MG63 (cell line): ENCODE measurements around the gene DHRS4. TPM values are rescaled to one million over a fixed set of nuclear protein-coding genes. Genes with fewer than 3 reads are reported as not detected.

Experiments used
- DNase-seq: peaks from one replicate; pipeline ENCODE4 v3.0.0-alpha.2; 2020
- H3K27me3 ChIP-seq: fragments of 250-450 bp; sonication (Bioruptor Pico); 2 replicates; pipeline ENCODE4 v1.5.1; 2020; ENCODE audit warnings: mild to moderate bottlenecking, moderate library complexity
- H3K36me3 ChIP-seq: fragments of 250-450 bp; sonication (Bioruptor Pico); 2 replicates; pipeline ENCODE4 v1.5.1; 2020; ENCODE audit warnings: mild to moderate bottlenecking, moderate library complexity
- H3K4me3 ChIP-seq: fragments of 250-450 bp; sonication (Bioruptor Pico); 2 replicates; pipeline ENCODE4 v1.5.1; 2020; ENCODE audit warnings: mild to moderate bottlenecking, moderate library complexity
- H3K9me3 ChIP-seq: fragments of 250-450 bp; sonication (Bioruptor Pico); 2 replicates; pipeline ENCODE4 v1.5.1; 2020; ENCODE audit warnings: mild to moderate bottlenecking, moderate library complexity
- total RNA-seq: library from RNA; depleted of rRNA; stranded (reverse); fragments of >200 nt; shearing (Covaris generic); gene quantifications from 2 replicates; pipeline ENCODE4 v1.2.3, GENCODE V29; 2014; ENCODE audit warnings: low replicate concordance; rRNA removed

Gene DHRS4
- 32.4 and 35.9 TPM in 2 replicates for total RNA-seq

DNA sequence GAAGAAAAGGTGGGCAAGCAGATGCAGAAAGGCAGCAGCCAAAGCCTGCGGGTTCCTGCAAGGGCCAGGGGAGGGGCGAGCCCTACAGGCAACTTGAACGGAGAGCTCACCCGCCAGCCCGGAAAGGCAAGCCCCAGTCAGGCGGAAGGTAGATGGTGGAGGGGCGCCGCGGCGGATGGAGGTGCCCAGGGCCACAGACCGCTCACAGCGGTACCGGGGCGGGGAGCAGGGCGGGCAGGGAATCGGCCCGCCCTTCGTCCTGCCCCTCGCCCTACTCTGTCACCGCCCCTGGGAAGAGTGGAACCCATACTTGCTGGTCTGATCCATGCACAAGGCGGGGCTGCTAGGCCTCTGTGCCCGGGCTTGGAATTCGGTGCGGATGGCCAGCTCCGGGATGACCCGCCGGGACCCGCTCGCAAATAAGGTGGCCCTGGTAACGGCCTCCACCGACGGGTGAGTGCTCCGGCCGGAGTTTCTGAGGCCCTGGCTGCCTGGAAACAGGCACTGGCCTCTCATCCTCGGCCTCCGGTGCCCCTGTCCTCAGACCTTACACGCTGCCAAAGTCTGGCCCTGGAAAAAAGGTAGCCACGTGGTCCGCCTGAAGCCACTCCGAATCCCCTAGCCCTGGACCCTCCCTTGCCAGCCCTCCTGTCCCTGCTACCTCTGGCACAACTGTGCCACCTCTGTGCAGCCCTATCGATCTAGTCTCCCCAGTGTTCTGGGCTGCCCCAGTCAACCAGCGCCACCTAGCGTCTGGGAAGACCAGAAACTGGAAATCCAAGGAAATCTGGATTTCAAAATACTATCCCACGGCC lies at the start of gene DHRS4:
Gene DHRS4 (plus strand): TSS at position 307 of the 815 bp plus-strand sequence. CDS start 19 bp downstream, at position 326.
- Histone ChIP-seq H3K4me3 (peak within 1 kb of the TSS; percentile 76), H3K27me3 (no peaks in the 10 kb centered on the region), H3K9me3 (no peaks in the 10 kb centered on the region), H3K36me3 (no peaks in the 10 kb centered on the region)
- peak; percentile 80 for DNase-seq

DNA sequence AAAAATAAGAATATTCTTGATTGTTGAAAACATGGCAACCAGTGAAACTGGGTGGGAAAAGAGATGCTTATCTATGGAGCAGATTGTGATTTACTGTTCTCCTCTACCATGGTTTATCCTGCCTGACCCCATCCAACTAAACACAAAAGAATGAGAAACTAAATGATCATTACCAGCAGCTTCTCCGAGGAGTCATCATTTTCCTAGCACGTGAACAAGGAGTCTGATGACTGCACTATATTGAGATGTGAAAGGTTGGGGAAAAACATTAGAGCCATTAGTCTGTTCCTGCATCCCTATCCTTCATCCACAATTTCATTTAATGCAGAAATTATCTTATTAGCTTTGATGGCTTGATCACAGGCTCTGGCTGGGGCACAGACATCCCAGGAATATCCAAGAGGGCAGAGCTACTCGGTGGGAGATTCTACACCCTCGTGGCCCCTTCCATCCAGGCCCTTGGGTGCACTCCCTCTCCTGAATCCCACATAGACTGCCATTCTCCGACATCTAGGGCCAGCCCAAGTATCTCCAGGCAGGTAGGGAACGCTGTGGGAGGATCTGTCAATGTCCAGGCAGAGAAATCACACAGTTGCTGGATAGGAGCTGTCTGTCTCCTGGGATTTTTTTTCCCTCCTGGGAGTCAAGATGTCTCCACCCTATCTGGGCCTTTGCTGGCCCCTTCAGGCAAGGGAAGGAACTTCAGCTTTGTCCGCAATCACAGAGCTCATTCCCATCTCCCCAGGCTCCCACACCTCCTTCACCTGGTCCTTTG lies 43.3 kb upstream of the DHRS4 start:
- H3K36me3 ChIP-seq: no peaks in the 10 kb centered on the region
- H3K27me3 ChIP-seq: no peaks in the 10 kb centered on the region
- no peaks in the 10 kb centered on the region for H3K9me3 ChIP-seq
- H3K4me3 ChIP-seq: no peak overlapping the region
- peak; percentile 13 for DNase-seq

DNA sequence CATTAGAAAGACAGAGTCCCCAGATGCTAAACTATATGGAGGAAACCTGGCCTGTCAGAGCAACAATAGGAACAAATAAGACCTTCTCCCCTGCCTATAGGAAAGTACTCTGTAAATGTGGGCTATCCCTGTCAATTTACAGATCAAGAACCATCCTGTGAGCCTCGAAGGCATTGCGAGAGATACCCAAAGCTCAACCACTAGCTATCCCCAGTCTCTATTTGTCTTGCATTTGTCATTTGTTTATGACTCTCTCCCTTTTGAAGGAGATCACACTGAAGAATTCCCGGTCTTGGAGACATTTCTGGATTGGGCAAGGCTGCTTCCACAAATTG lies 42.7 kb upstream of the DHRS4 start:
- Histone ChIP-seq H3K36me3 (no peaks in the 10 kb centered on the region), H3K27me3 (no peaks in the 10 kb centered on the region), H3K4me3 (no peak overlapping the region), H3K9me3 (no peaks in the 10 kb centered on the region)
- DNase-seq: no peak

DNA sequence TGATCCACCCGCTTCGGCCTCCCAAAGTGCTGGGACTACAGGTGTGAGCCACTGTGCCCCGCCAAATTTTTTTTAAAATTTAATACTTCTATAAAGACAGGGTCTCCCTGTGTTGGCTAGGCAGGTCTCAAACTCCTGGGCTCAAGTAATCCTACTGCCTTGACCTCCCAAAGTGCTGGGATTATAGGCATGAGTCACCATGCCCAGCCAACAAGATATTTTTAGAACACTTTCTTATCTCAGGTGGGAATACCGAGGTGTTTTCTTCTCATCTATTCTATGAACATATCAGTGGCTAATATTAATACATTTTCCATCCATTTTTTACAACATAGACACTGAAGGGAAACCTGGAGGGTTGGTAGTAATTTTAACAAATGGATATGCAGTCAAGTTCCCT lies 38.0 kb upstream of the DHRS4 start:
- no peaks in the 10 kb centered on the region for H3K9me3 ChIP-seq
- H3K4me3 ChIP-seq: no peak overlapping the region
- no peaks in the 10 kb centered on the region for H3K36me3 ChIP-seq
- no peak for DNase-seq
- H3K27me3 ChIP-seq: no peaks in the 10 kb centered on the region

DNA sequence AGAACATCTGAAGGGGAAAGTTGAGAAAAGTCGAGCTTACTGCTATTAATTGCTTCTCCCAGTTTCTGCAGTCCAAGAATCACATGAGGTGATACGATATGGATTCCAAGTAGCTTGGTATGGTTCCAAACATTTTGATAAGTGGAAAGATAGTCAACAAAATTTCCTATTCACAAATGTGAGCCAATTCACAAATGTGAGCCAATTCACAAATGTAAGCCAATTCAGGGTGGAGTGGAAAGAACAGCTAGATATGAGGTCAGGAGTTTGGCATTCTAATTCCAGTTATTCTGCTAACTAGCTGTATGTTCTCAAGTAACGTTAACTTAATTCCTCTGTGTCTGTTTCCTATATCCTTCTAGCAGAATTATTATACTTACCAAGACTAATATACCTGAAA lies 37.6 kb upstream of the DHRS4 start:
- Histone ChIP-seq H3K36me3 (no peaks in the 10 kb centered on the region), H3K9me3 (no peaks in the 10 kb centered on the region), H3K27me3 (no peaks in the 10 kb centered on the region), H3K4me3 (no peak overlapping the region)
- DNase-seq: no peak

DNA sequence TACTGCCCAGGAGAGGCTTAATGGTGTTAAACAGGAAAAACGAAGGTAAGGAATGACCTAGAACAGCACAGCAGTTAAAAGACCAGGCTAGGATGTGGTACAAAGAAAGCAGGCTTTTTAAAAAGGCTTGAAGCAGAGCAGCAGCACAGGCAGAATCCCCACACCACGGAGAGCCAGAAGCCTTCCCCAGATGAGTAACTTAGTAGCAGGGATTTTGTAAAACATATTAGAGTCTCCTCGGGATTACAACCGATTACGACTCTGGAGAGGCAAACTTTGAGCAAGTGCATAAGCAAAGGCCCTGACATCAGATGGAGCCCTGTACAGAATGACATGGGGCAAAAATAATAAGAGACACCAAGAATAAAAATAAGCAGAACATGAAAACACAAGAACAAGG lies 37.1 kb upstream of the DHRS4 start:
- Histone ChIP-seq H3K27me3 (no peaks in the 10 kb centered on the region), H3K4me3 (no peak overlapping the region), H3K9me3 (no peaks in the 10 kb centered on the region), H3K36me3 (no peaks in the 10 kb centered on the region)
- DNase-seq: no peak

DNA sequence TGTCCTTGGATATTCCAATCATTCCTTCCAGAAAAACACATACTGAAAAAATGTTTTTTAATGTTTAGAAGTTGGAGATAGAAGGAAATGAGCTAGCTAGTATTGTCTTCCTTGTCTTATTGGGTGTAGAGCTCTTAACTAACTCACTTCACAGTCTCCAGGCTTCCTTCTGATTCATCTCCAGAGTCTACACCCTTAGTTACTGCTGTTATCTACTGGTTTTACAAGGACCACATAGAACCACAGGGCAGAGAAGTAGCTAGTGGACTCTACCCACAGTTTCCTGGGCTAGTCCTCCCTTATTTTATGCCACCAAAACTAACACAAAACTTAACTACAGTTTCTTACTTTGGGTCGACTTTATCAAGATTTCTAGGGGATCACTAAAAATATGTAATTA lies 31.0 kb upstream of the DHRS4 start:
- H3K36me3 ChIP-seq: no peaks in the 10 kb centered on the region
- no peak overlapping the region for H3K4me3 ChIP-seq
- H3K9me3 ChIP-seq: no peaks in the 10 kb centered on the region
- DNase-seq: no peak
- no peaks in the 10 kb centered on the region for H3K27me3 ChIP-seq

DNA sequence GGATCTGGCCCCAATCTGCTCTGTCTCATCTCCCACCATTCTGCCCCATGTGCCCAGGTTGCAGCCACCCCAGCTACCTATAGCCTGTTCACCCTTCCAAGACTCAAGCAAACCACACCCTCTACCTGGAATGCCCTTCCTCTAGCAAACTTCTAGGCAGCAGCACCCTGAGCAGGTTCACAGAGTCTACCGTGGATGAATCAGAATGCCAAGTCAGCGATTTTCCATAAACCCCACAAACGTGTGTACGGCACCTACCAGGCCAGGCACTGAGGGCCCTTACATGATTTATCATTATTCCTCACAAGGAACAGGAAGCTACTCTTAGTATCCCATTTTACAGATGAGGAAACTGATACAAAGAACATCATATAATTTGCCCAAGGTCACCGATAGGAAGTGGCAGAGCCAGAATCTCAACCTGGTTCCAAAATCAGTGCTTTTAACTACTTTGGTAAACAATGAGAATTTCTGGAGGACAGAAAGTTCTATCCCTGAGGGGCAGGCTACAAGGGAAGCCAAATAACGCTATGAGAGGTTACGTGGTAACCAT lies 28.0 kb upstream of the DHRS4 start:
- DNase-seq: no peak
- H3K9me3 ChIP-seq: no peaks in the 10 kb centered on the region
- no peak overlapping the region for H3K4me3 ChIP-seq
- no peaks in the 10 kb centered on the region for H3K27me3 ChIP-seq
- H3K36me3 ChIP-seq: no peaks in the 10 kb centered on the region

DNA sequence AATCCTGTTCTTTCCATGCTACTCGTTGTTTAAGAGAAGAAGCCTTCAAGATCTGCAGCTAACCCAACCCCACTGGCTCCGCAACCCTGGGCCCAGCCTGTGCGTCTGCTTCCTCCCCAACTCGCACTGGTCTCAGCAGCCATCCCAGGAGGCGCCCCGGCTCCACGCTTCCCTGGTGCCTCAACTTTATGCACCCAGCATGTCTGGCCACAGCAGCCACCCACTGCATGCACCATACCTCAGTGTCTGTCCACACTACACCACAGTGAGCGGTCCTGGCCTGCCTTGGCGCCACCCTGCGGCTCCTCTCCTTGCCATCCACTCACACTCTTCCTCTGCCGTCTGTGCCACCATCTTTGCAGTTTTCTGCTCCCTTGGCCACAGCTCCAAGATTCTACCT lies 27.0 kb upstream of the DHRS4 start:
- no peak for DNase-seq
- Histone ChIP-seq H3K27me3 (no peaks in the 10 kb centered on the region), H3K4me3 (no peak overlapping the region), H3K36me3 (no peaks in the 10 kb centered on the region), H3K9me3 (no peaks in the 10 kb centered on the region)

DNA sequence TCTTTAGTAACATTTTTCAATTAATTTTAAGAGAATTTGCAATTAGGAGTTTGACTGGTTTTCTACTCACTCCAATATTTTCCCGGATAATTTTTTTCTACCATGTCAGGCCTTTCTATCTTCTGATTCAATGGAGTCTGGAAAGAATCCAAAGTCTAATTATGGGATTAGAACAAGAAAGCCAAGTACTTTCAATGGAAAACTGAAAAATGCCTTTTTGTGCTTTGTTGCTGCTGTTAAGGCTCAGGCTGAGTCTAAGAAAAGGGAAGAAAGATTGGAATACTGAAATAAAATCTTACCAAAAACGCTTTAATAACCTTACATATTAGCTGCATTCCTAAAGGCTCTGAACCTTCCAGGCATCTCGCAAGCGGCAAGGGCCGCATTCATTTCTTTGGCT lies 24.4 kb upstream of the DHRS4 start:
- Histone ChIP-seq H3K9me3 (no peaks in the 10 kb centered on the region), H3K27me3 (no peaks in the 10 kb centered on the region)
- no peak for DNase-seq

DNA sequence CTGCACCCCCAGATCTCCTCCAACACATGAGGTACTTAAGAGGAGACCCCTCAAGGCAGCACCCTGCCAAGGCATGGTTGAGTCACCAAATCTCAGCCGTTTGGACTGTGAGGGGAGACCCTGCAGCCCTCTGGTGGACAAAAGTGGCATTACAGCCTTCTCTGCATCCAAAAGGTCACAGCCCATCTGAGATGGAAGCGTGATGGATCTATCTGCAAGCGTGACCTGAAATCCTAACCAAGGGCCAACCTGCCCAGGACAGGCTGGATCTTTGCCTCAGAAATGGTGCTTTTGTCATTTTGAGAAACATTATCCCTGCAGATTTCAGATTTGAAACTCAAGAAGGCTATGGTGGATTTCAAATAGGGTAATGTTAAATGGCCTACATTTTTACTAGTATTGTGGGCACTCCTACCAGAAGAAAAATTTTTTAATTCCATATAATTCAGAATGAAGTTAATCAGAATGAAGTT lies 23.7 kb upstream of the DHRS4 start:
- Histone ChIP-seq H3K27me3 (no peaks in the 10 kb centered on the region), H3K4me3 (no peak overlapping the region), H3K9me3 (no peaks in the 10 kb centered on the region), H3K36me3 (no peaks in the 10 kb centered on the region)
- DNase-seq: peak; percentile 64

More for the DNA sequence above, 24.4 kb upstream of the DHRS4 start:
- no peak overlapping the region for H3K4me3 ChIP-seq
- no peaks in the 10 kb centered on the region for H3K36me3 ChIP-seq

DNA sequence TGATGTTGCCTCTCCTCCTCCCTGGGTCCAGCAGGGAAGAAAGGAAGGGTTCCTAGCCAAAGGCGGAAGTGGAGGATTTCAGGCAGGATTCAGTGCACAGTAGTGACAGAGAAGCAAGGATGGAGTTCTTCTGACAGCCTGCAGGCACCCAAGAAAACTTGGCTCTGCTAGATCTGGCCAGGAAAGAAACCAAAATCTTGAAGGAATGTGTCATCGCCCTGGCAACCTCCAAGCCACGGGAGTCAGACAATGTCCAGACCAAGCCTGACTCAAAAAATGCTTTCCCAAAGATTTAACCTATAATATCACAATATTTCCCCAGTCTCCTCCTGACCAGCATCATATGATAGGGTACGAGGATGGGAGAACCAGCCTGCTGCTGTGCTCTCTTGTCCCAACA lies 22.8 kb upstream of the DHRS4 start:
- H3K9me3 ChIP-seq: no peaks in the 10 kb centered on the region
- no peaks in the 10 kb centered on the region for H3K27me3 ChIP-seq
- H3K36me3 ChIP-seq: no peaks in the 10 kb centered on the region
- H3K4me3 ChIP-seq: no peak overlapping the region
- DNase-seq: peak; percentile 70

DNA sequence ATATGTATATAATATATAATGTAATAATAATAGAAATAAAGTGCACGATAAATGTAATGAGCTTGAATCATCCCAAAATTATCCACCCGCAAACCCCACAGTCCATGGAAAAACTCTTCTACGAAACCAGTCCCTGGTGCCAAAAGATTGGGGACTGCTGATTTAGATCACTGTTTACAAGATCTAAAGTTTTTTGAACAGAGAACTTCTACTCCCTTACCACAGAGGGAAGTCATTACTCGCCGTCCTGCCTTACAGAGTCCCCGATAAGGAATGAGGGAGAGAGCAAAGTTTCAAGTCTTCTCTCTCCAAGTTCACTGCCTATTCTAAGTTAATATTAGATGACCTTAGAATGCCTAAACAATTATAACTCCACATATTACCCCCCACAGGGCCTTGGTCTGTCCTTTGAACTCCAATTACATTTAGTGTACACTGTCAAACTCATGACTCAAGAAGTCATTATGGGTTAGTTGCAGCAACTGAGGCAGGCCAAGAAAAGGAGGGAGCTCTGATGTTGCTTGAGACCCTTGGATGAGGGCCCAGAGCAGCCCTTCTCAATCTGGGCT lies 21.8 kb upstream of the DHRS4 start:
- Histone ChIP-seq H3K4me3 (no peak overlapping the region), H3K9me3 (no peaks in the 10 kb centered on the region), H3K27me3 (no peaks in the 10 kb centered on the region), H3K36me3 (no peaks in the 10 kb centered on the region)
- no peak for DNase-seq

DNA sequence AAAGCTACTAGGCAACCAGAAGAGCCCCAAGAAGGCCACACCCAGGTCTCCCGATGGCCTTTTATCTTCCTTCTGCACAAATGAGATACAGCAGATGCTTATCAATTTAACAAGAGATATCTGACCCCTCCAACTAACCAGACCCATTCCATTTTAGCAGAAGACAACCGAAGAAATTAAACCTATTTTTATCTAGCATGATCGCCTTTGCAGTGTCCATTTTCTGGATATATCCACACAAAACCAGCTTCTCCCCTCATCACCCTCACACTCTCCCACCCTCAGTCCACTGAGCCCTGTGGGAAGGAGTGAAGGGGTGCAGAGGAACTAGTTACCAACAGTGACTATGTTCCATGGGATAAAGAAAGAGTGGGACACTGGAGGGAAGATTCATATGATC lies 20.9 kb upstream of the DHRS4 start:
- DNase-seq: no peak
- Histone ChIP-seq H3K4me3 (no peak overlapping the region), H3K27me3 (no peaks in the 10 kb centered on the region)

DNA sequence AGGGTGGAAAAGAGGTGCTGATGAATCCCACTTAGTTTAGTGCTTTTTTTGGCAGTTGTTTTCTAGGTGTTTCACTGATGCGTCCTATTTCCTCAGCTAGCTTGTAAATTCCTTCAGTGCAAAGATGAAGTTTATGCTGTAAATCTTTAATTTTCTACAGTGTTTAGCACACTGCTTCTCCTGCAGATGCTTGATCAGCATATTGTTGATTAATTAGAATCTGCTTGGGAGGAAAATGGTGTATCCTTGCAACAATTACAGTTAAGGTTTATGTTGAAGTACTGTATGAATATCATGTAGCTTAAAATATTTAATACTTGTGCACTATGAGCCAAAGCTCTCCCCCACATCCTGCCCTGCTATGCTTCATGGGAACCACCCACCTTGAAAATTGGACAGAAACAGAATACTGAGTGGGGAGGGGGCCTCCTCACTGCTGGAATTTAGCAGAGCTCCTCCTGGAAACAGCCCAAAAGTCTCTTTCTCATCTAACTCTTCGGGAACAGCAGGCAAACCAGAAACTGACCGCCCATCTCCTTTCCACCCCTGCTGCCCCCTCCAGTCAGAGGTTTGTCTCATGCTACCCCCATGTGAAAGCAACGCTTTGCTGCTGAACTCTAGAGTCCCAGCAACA lies 20.3 kb upstream of the DHRS4 start:
- Histone ChIP-seq H3K4me3 (no peak overlapping the region), H3K9me3 (no peaks in the 10 kb centered on the region), H3K36me3 (no peaks in the 10 kb centered on the region), H3K27me3 (no peaks in the 10 kb centered on the region)
- no peak for DNase-seq

More for the DNA sequence above, 20.9 kb upstream of the DHRS4 start:
- no peaks in the 10 kb centered on the region for H3K36me3 ChIP-seq
- H3K9me3 ChIP-seq: no peaks in the 10 kb centered on the region

DNA sequence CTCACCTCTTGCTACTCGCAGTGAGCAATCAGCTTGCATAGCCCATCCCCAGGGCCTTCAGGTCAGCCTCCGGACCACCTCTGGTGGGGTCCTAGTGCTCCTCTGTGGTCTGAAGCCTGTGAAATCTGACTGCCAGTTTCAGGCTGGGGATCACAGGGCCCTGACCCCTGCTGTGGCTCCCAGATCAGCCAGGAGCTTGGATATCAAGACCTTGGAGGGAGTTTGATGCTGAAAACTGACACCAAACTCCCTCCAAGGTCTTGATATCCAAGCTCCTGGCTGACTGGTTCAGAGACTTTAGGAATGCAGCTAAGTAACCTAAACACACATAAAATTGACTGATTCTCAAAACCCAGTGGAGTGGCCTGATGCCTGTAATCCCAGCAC lies 19.8 kb upstream of the DHRS4 start:
- Histone ChIP-seq H3K9me3 (no peaks in the 10 kb centered on the region), H3K36me3 (no peaks in the 10 kb centered on the region), H3K27me3 (no peaks in the 10 kb centered on the region), H3K4me3 (no peak overlapping the region)
- no peak for DNase-seq

DNA sequence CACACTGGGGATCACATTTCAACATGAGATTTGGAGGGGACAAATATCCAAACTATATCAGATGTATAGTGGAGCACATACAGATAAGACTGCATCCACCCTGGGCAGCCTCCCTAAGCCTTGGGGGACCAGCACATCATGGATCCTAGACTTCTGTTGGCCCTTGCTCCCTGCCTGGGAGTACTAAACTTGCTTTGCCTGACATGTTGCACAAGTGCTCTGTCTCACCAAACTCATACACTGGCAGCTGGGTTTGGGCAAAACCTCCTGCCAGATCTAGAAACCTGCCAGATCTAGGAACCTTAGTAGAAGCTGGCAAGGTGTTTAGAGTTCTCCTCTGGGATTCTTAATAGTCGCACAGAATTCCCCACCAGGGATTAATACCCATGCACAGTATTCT lies 18.4 kb upstream of the DHRS4 start:
- Histone ChIP-seq H3K36me3 (no peaks in the 10 kb centered on the region), H3K4me3 (no peak overlapping the region), H3K27me3 (no peaks in the 10 kb centered on the region), H3K9me3 (no peaks in the 10 kb centered on the region)
- no peak for DNase-seq
